RWPE1 (cell line): ENCODE data around the gene KCNMA1.

ENCODE experiments used
- CTCF ChIA-PET: fragments of 350-600 bp; sonication (Branson Sonifier 250); formaldehyde crosslinking; extraction: SDS; loops from one replicate; lab custom pipeline; 2021; lab: Yijun Ruan, JAX
- POLR2A ChIA-PET: fragments of 400-600 bp; formaldehyde crosslinking; extraction: SDS; loops from one replicate; lab custom pipeline; 2020; ENCODE audit warnings: antibody characterized with exemption; ENCODE audit not compliant: low non-redundant PET; lab: Yijun Ruan, JAX
- DNase-seq: peaks from one replicate; pipeline ENCODE4 v3.0.0; 2012; ENCODE audit warnings: low spot score
- H3K27ac ChIP-seq: fragments of 450-650 bp; 2 replicates; pipeline ENCODE4 v1.5.1; 2017
- CTCF ChIP-seq: fragments of 450-650 bp; conservative IDR thresholded peaks from 2 replicates; pipeline ENCODE4 v1.5.1; 2017; ENCODE audit warnings: low read depth, mild to moderate bottlenecking

KCNMA1 gene

GRCh38 chr10:77286531-77287508, 350.8 kb downstream of the KCNMA1 start:
- H3K27ac ChIP-seq: no peak overlapping the region
- ChIA-PET CTCF (interaction anchor here (0.5 to 0.8 kb wide), 3 partner anchors 44 to 187 kb away, joined by 3 to 6 read pairs (median 4); no protein-coding TSS in a partner anchor), POLR2A (no interaction called here)
- DNase-seq: no peak
- TF ChIP-seq CTCF: no peak

- DNase-seq: no peak
- ChIA-PET CTCF (no interaction called here), POLR2A (no interaction called here)
- no peak for TF ChIP-seq CTCF
- H3K27ac ChIP-seq: no peak overlapping the region
These were observed 352.0 kb downstream of the KCNMA1 start for GRCh38 chr10:77285529-77286182.

GRCh38 chr10:77284797-77285196, 352.8 kb downstream of the KCNMA1 start:
- H3K27ac ChIP-seq: no peak overlapping the region
- ChIA-PET CTCF (no interaction called here), POLR2A (no interaction called here)
- no peak for DNase-seq
- TF ChIP-seq CTCF: no peak

- POLR2A ChIA-PET: no interaction called here
- no peak overlapping the region for H3K27ac ChIP-seq
- CTCF ChIA-PET: no interaction called here
- DNase-seq: no peak
- TF ChIP-seq CTCF: no peak
These were observed 354.3 kb downstream of the KCNMA1 start for GRCh38 chr10:77283326-77283725.

- no peak overlapping the region for H3K27ac ChIP-seq
- DNase-seq: no peak
- CTCF ChIA-PET: no interaction called here
- TF ChIP-seq CTCF: no peak
- POLR2A ChIA-PET: no interaction called here
These were observed 355.4 kb downstream of the KCNMA1 start for GRCh38 chr10:77282163-77282562.

GRCh38 chr10:77281719-77282118, 355.9 kb downstream of the KCNMA1 start:
- CTCF ChIA-PET: no interaction called here
- no peak overlapping the region for H3K27ac ChIP-seq
- no peak for TF ChIP-seq CTCF
- POLR2A ChIA-PET: no interaction called here
- DNase-seq: no peak
